ENCODE results near the gene ABHD14A.

Gene ABHD14A

GRCh38 chr3:51941463-51941797, 33.4 kb upstream of the ABHD14A start:
- DNase-seq, result no peak

GRCh38 chr3:51941798-51942602, 32.9 kb upstream of the ABHD14A start, which contains the start of the genes PARP3 and RRP9:
Gene PARP3, plus strand, starts transcription at chr3:51942363. Its CDS starts 993 bp downstream, at chr3:51943356.
Gene RRP9, minus strand, starts transcription at chr3:51941904. Its CDS starts 37 bp downstream, at chr3:51941867.
- peak; percentile 100 for DNase-seq

GRCh38 chr3:51942603-51943450, 32.0 kb upstream of the ABHD14A start:
- peak; percentile 49 for DNase-seq

GRCh38 chr3:51943451-51944391, 31.1 kb upstream of the ABHD14A start:
- DNase-seq, result peak; percentile 23

- DNase-seq, result no peak
These were observed 30.3 kb upstream of the ABHD14A start for GRCh38 chr3:51944451-51945021.

- peak; percentile 17 for DNase-seq
These were observed 29.6 kb upstream of the ABHD14A start for GRCh38 chr3:51945031-51945840.

GRCh38 chr3:51945926-51946705, 28.7 kb upstream of the ABHD14A start:
- DNase-seq, result peak; percentile 11

- peak; percentile 9 for DNase-seq
These were observed 28.1 kb upstream of the ABHD14A start for GRCh38 chr3:51946796-51947195.

GRCh38 chr3:51947215-51947900, 27.5 kb upstream of the ABHD14A start:
- DNase-seq, result peak; percentile 12

- no peak for DNase-seq
These were observed 26.8 kb upstream of the ABHD14A start for GRCh38 chr3:51948016-51948580.

GRCh38 chr3:51949121-51949520, 25.7 kb upstream of the ABHD14A start:
- DNase-seq, result no peak

GRCh38 chr3:51950899-51951298, 24.0 kb upstream of the ABHD14A start:
- no peak for DNase-seq

- no peak for DNase-seq
These were observed 21.4 kb upstream of the ABHD14A start for GRCh38 chr3:51953445-51953844.

GRCh38 chr3:51954105-51954504, 20.8 kb upstream of the ABHD14A start:
- DNase-seq, result no peak

GRCh38 chr3:51954713-51955112, 20.2 kb upstream of the ABHD14A start:
- no peak for DNase-seq

GRCh38 chr3:51955175-51955892, 19.5 kb upstream of the ABHD14A start, which contains the start of gene GPR62:
Gene GPR62, plus strand, starts transcription at chr3:51955381. Its CDS starts 272 bp downstream, at chr3:51955653.
- no peak for DNase-seq

GRCh38 chr3:51955893-51956770, 18.7 kb upstream of the ABHD14A start:
- DNase-seq, result peak; percentile 78
